Spleen (tissue), 7 donors: ENCODE data around the gene CDK5R1.

Experiments
- CTCF ChIP-seq, 11 experiments: fragments of 200-600 bp in 7 of 11; fragments of 450-650 bp in 4 of 11; sonication (generic) in 4 of 11; IDR thresholded peaks in 8 of 11; conservative IDR thresholded peaks in 3 of 11; 1 replicate in 7 of 11; 2 replicates in 4 of 11; pipeline versions ENCODE4 v1.4.0 to v1.8.0; 2016 to 2021; ENCODE audit warnings: antibody characterized with exemption in 11 of 11, inconsistent platforms in 4 of 11, mild to moderate bottlenecking in 1 of 11
- POLR2AphosphoS5 ChIP-seq, 3 donors: sonication (generic); formaldehyde crosslinking; IDR thresholded peaks; one replicate each; pipeline ENCODE4 v1.5.1; 2017; ENCODE audit warnings: antibody characterized with exemption in 3 of 3
- donor health status: DM: no; HTN: no; CAD: no; lungs with moderate emphysema.
- donor health status: DM: no; HTN: no; CAD: no.
- donor health status: DM: no; HTN: no; CAD: no.

- TF ChIP-seq CTCF (IDR thresholded peaks at IDR 0.05 in 8 of 11, conservative IDR thresholded peaks at IDR 0.05 in 3 of 11) (no peak), POLR2AphosphoS5 (IDR thresholded peaks at IDR 0.05) (no peak)
These were observed 26.8 kb downstream of the CDK5R1 start for GRCh38 chr17:32513579-32513978.
